Measurements from ENCODE around the gene MAP2K2. TPM values are rescaled to one million over a fixed set of nuclear protein-coding genes. Genes with fewer than 3 reads are reported as not detected.

The MAP2K2 gene
- total and polyA plus RNA-seq, 2 donors (not counting 3 experiments of a cell fraction or from before 2014, with no cell fraction given) = 126 to 171 TPM

GRCh38 chr19:4051175-4052101, 72.5 kb downstream of the MAP2K2 start:
- intact Hi-C loops (cut with micrococcal nuclease) = no loop called here
- H3K9me3 ChIP-seq (replicated peaks; ENCODE audit: control insufficient read depth, insufficient read depth, low read length) = no peaks in the 10 kb centered on the region
- no peaks in the 10 kb centered on the region for H3K27me3 ChIP-seq (ENCODE audit: control insufficient read depth in 2 of 2, insufficient read depth in 2 of 2, low read length in 2 of 2)
- FAIRE-seq = no peak
- ChIA-PET POLR2A (no interaction called here), CTCF (no interaction called here)
- no peak overlapping the region for H3K27ac ChIP-seq (ENCODE audit: insufficient read depth, low read depth, low read length)
- no peak for DNase-seq (ENCODE audit: low read depth, low spot score)
- H4K20me1 ChIP-seq (replicated peaks; ENCODE audit: control insufficient read depth, extremely low read depth, insufficient read depth, low read length) = no peaks in the 10 kb centered on the region
- H3K36me3 ChIP-seq (ENCODE audit: control insufficient read depth in 2 of 2, extremely low read depth in 1 of 2, insufficient read depth in 2 of 2, low read length in 2 of 2) = peaks cover 2 to 35% of the 10 kb centered on the region in 2 experiments
- no peak overlapping the region for H3K9ac ChIP-seq (replicated peaks; ENCODE audit: extremely low read depth, insufficient read depth, low read length)
- H2AFZ ChIP-seq (ENCODE audit: low read depth, low read length) = no peak overlapping the region
- TF ChIP-seq CTCF (IDR thresholded peaks at IDR 0.05; ENCODE audit: extremely low read depth in 1 of 2, insufficient read depth in 1 of 2, low read depth in 1 of 2, low read length in 2 of 2) (no peak), POLR2A (IDR thresholded peaks at IDR 0.05; ENCODE audit: low read depth, low read length) (no peak), JUN (IDR thresholded peaks at IDR 0.05; ENCODE audit: borderline replicate concordance, insufficient read depth, insufficient read length, low read depth) (no peak), EZH2 (IDR thresholded peaks at IDR 0.05; ENCODE audit: borderline replicate concordance, low read depth, low read length, severe bottlenecking) (no peak)
- dilution Hi-C loops (cut with MboI; ENCODE audit: extremely low pct_ligation_motif_present, low sequenced_read_pairs) = no loop called here
- no peaks in the 10 kb centered on the region for H3K4me1 ChIP-seq (ENCODE audit: control insufficient read depth, extremely low read depth, insufficient read depth, low read length)
- peaks cover 80% of the 10 kb centered on the region for H3K79me2 ChIP-seq (ENCODE audit: control insufficient read depth, insufficient read depth, low read length)
- no TSS peak for BruUV-seq (replicated peaks)
- H3K4me2 ChIP-seq (ENCODE audit: insufficient read depth, low read length) = no peak overlapping the region
- H3K4me3 ChIP-seq (replicated peaks in 1 of 3; ENCODE audit: insufficient read depth in 1 of 3, low read depth in 1 of 3, low read length in 3 of 3) = no peak overlapping the region
- H3K9me1 ChIP-seq (replicated peaks; ENCODE audit: control insufficient read depth, extremely low read depth, insufficient read depth, low read length) = no peaks in the 10 kb centered on the region

All from endothelial cell of umbilical vein (primary cell).